Adrenal gland (tissue), 5 donors: ENCODE measurements around the gene TRMO.

Source experiments
- POLR2A ChIP-seq, 2 donors: fragments of 450-650 bp; IDR thresholded peaks; one replicate each; pipeline ENCODE4 v1.6.1; 2017; ENCODE audit warnings: antibody characterized with exemption in 2 of 2, mild to moderate bottlenecking in 2 of 2, moderate library complexity in 1 of 2
- TF ChIP-seq, protein P1 (sequence below), 6 experiments: fragments of 450-650 bp in 4 of 6; fragments of 200-600 bp in 2 of 6; sonication (generic) in 1 of 6; IDR thresholded peaks; 1 replicate in 5 of 6; 2 replicates in 1 of 6; pipeline versions ENCODE4 v1.5.1 to v1.8.0; 2016 to 2021; ENCODE audit warnings: antibody characterized with exemption in 6 of 6, mild to moderate bottlenecking in 2 of 6, moderate library complexity in 1 of 6
- donor health status: DM: no; HTN: no; CAD: no.

DNA sequence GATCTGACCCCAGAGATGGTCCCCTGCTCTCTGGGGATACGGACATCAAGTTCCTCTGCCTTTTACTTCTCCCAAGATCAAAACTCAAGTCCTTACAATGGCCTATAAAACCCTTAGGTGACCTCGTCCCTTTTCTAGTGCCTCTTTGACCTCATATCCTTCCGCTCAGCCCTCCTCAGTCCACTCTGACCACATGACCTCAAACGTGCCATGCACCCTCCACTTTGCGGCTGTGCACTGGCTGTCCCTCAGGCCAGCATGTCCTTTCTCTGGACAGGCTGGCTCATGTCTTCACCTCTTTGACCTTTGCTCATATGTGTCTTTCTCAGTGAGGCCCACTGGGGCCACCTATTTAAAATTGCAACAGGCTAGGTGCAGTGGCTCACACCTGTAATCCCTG is 14.7 kb downstream of the TRMO start:
- TF ChIP-seq, protein P1, sequence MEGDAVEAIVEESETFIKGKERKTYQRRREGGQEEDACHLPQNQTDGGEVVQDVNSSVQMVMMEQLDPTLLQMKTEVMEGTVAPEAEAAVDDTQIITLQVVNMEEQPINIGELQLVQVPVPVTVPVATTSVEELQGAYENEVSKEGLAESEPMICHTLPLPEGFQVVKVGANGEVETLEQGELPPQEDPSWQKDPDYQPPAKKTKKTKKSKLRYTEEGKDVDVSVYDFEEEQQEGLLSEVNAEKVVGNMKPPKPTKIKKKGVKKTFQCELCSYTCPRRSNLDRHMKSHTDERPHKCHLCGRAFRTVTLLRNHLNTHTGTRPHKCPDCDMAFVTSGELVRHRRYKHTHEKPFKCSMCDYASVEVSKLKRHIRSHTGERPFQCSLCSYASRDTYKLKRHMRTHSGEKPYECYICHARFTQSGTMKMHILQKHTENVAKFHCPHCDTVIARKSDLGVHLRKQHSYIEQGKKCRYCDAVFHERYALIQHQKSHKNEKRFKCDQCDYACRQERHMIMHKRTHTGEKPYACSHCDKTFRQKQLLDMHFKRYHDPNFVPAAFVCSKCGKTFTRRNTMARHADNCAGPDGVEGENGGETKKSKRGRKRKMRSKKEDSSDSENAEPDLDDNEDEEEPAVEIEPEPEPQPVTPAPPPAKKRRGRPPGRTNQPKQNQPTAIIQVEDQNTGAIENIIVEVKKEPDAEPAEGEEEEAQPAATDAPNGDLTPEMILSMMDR (IDR thresholded peaks at IDR 0.05), result no peak
- TF ChIP-seq POLR2A (IDR thresholded peaks at IDR 0.05), result no peak
